Measurements from ENCODE around the gene ZFAND6. TPM values are rescaled to one million over a fixed set of nuclear protein-coding genes. Genes with fewer than 3 reads are reported as not detected.

The ZFAND6 gene
- total and polyA plus RNA-seq, 10 of the 15 experiments (the other 5 are each of a cell fraction or from before 2014, with no cell fraction given): 78.9 to 179 (median 135) TPM

DNA sequence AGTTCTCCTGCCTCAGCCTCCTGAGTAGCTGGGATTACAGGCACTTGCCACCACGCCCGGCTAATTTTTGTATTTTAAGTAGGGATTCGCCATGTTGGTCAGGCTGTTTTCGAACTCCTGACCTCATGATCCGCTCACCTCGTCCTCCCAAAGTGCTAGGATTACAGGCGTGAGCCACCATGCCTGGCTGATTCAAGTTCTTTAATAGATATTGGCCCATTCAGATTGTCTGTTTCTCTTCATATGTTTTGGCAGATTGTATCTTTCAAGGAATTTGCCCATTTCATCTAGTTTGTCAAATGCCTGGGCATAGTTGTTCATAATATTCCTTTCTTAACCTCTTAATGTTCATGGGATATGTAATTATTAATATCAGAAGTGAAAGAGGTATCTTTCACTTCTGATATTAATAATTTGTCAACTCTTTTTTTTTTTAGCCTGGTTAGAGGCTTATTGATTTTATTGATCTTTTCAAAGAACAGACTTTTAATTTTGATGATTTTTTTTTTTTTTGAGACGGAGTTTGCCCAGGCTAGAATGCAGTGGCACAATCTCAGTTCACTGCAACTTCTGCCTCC, 40.2 kb upstream of the ZFAND6 start (continued):
- TF ChIP-seq RCOR1 (conservative IDR thresholded peaks at IDR 0.05; ENCODE audit: low read depth, low read length) (no peak), POLR2A (IDR thresholded peaks at IDR 0.05; ENCODE audit: low read depth, low read length) (no peak), SMC3 (IDR thresholded peaks at IDR 0.05; ENCODE audit: borderline replicate concordance, low read length) (peak; percentile 12; the same call in 1 of the 2 replicates), EZH2 (IDR thresholded peaks at IDR 0.05; ENCODE audit: borderline replicate concordance, control insufficient read depth, low read depth, low read length) (no peak), ASH2L (IDR thresholded peaks at IDR 0.05; ENCODE audit: borderline replicate concordance, low read depth) (no peak), SUPT20H (IDR thresholded peaks at IDR 0.05; ENCODE audit: borderline replicate concordance, control insufficient read depth, low read depth, low read length) (no peak)
- TF ChIP-seq, protein P1, sequence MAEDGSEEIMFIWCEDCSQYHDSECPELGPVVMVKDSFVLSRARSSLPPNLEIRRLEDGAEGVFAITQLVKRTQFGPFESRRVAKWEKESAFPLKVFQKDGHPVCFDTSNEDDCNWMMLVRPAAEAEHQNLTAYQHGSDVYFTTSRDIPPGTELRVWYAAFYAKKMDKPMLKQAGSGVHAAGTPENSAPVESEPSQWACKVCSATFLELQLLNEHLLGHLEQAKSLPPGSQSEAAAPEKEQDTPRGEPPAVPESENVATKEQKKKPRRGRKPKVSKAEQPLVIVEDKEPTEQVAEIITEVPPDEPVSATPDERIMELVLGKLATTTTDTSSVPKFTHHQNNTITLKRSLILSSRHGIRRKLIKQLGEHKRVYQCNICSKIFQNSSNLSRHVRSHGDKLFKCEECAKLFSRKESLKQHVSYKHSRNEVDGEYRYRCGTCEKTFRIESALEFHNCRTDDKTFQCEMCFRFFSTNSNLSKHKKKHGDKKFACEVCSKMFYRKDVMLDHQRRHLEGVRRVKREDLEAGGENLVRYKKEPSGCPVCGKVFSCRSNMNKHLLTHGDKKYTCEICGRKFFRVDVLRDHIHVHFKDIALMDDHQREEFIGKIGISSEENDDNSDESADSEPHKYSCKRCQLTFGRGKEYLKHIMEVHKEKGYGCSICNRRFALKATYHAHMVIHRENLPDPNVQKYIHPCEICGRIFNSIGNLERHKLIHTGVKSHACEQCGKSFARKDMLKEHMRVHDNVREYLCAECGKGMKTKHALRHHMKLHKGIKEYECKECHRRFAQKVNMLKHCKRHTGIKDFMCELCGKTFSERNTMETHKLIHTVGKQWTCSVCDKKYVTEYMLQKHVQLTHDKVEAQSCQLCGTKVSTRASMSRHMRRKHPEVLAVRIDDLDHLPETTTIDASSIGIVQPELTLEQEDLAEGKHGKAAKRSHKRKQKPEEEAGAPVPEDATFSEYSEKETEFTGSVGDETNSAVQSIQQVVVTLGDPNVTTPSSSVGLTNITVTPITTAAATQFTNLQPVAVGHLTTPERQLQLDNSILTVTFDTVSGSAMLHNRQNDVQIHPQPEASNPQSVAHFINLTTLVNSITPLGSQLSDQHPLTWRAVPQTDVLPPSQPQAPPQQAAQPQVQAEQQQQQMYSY (CRISPR knock-in tag; IDR thresholded peaks at IDR 0.05): no peak
- TF ChIP-seq, protein P2, sequence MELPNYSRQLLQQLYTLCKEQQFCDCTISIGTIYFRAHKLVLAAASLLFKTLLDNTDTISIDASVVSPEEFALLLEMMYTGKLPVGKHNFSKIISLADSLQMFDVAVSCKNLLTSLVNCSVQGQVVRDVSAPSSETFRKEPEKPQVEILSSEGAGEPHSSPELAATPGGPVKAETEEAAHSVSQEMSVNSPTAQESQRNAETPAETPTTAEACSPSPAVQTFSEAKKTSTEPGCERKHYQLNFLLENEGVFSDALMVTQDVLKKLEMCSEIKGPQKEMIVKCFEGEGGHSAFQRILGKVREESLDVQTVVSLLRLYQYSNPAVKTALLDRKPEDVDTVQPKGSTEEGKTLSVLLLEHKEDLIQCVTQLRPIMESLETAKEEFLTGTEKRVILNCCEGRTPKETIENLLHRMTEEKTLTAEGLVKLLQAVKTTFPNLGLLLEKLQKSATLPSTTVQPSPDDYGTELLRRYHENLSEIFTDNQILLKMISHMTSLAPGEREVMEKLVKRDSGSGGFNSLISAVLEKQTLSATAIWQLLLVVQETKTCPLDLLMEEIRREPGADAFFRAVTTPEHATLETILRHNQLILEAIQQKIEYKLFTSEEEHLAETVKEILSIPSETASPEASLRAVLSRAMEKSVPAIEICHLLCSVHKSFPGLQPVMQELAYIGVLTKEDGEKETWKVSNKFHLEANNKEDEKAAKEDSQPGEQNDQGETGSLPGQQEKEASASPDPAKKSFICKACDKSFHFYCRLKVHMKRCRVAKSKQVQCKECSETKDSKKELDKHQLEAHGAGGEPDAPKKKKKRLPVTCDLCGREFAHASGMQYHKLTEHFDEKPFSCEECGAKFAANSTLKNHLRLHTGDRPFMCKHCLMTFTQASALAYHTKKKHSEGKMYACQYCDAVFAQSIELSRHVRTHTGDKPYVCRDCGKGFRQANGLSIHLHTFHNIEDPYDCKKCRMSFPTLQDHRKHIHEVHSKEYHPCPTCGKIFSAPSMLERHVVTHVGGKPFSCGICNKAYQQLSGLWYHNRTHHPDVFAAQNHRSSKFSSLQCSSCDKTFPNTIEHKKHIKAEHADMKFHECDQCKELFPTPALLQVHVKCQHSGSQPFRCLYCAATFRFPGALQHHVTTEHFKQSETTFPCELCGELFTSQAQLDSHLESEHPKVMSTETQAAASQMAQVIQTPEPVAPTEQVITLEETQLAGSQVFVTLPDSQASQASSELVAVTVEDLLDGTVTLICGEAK (IDR thresholded peaks at IDR 0.05; ENCODE audit: borderline replicate concordance): peak; percentile 57; the same call in 1 of the 2 replicates
- TF ChIP-seq, protein P3, sequence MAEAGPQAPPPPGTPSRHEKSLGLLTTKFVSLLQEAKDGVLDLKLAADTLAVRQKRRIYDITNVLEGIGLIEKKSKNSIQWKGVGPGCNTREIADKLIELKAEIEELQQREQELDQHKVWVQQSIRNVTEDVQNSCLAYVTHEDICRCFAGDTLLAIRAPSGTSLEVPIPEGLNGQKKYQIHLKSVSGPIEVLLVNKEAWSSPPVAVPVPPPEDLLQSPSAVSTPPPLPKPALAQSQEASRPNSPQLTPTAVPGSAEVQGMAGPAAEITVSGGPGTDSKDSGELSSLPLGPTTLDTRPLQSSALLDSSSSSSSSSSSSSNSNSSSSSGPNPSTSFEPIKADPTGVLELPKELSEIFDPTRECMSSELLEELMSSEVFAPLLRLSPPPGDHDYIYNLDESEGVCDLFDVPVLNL (IDR thresholded peaks at IDR 0.05; ENCODE audit: low read depth, low read length): no peak
- TF ChIP-seq, protein P4, sequence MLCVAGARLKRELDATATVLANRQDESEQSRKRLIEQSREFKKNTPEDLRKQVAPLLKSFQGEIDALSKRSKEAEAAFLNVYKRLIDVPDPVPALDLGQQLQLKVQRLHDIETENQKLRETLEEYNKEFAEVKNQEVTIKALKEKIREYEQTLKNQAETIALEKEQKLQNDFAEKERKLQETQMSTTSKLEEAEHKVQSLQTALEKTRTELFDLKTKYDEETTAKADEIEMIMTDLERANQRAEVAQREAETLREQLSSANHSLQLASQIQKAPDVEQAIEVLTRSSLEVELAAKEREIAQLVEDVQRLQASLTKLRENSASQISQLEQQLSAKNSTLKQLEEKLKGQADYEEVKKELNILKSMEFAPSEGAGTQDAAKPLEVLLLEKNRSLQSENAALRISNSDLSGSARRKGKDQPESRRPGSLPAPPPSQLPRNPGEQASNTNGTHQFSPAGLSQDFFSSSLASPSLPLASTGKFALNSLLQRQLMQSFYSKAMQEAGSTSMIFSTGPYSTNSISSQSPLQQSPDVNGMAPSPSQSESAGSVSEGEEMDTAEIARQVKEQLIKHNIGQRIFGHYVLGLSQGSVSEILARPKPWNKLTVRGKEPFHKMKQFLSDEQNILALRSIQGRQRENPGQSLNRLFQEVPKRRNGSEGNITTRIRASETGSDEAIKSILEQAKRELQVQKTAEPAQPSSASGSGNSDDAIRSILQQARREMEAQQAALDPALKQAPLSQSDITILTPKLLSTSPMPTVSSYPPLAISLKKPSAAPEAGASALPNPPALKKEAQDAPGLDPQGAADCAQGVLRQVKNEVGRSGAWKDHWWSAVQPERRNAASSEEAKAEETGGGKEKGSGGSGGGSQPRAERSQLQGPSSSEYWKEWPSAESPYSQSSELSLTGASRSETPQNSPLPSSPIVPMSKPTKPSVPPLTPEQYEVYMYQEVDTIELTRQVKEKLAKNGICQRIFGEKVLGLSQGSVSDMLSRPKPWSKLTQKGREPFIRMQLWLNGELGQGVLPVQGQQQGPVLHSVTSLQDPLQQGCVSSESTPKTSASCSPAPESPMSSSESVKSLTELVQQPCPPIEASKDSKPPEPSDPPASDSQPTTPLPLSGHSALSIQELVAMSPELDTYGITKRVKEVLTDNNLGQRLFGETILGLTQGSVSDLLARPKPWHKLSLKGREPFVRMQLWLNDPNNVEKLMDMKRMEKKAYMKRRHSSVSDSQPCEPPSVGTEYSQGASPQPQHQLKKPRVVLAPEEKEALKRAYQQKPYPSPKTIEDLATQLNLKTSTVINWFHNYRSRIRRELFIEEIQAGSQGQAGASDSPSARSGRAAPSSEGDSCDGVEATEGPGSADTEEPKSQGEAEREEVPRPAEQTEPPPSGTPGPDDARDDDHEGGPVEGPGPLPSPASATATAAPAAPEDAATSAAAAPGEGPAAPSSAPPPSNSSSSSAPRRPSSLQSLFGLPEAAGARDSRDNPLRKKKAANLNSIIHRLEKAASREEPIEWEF (IDR thresholded peaks at IDR 0.05; ENCODE audit: insufficient replicate concordance, low read depth, low read length): peak; percentile 94
- TF ChIP-seq, protein P5, sequence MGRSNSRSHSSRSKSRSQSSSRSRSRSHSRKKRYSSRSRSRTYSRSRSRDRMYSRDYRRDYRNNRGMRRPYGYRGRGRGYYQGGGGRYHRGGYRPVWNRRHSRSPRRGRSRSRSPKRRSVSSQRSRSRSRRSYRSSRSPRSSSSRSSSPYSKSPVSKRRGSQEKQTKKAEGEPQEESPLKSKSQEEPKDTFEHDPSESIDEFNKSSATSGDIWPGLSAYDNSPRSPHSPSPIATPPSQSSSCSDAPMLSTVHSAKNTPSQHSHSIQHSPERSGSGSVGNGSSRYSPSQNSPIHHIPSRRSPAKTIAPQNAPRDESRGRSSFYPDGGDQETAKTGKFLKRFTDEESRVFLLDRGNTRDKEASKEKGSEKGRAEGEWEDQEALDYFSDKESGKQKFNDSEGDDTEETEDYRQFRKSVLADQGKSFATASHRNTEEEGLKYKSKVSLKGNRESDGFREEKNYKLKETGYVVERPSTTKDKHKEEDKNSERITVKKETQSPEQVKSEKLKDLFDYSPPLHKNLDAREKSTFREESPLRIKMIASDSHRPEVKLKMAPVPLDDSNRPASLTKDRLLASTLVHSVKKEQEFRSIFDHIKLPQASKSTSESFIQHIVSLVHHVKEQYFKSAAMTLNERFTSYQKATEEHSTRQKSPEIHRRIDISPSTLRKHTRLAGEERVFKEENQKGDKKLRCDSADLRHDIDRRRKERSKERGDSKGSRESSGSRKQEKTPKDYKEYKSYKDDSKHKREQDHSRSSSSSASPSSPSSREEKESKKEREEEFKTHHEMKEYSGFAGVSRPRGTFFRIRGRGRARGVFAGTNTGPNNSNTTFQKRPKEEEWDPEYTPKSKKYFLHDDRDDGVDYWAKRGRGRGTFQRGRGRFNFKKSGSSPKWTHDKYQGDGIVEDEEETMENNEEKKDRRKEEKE (IDR thresholded peaks at IDR 0.05): no peak

Measured in GM12878 (cell line).